Cerebellar nuclear complex (tissue), 1 donor: ENCODE measurements around the gene EML6.

ENCODE experiments used
- DNase-seq, 2 experiments: peaks; one replicate each; lab custom pipeline; 2025; lab: John Stamatoyannopoulos, UW

EML6 gene

DNA sequence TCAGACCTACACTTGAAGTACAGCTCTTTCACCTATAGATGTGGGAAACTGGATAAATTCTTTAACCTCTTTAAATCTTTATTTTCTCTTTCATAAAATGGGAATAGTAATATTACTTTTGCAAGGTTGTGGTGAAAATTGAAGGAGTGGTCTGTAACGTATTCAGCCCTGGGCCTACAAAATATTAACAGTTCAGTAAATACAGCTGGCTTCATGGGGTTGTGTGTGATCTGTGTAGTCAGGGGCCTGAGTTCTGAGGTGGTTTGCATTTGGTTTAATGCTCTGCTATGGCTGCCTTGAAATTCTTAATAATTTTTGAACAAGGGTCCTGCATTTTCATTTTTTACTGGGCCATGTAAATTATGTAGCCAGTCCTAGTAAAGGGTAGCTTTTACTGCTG lies 16.8 kb upstream of the EML6 start:
- DNase-seq = no peak

DNA sequence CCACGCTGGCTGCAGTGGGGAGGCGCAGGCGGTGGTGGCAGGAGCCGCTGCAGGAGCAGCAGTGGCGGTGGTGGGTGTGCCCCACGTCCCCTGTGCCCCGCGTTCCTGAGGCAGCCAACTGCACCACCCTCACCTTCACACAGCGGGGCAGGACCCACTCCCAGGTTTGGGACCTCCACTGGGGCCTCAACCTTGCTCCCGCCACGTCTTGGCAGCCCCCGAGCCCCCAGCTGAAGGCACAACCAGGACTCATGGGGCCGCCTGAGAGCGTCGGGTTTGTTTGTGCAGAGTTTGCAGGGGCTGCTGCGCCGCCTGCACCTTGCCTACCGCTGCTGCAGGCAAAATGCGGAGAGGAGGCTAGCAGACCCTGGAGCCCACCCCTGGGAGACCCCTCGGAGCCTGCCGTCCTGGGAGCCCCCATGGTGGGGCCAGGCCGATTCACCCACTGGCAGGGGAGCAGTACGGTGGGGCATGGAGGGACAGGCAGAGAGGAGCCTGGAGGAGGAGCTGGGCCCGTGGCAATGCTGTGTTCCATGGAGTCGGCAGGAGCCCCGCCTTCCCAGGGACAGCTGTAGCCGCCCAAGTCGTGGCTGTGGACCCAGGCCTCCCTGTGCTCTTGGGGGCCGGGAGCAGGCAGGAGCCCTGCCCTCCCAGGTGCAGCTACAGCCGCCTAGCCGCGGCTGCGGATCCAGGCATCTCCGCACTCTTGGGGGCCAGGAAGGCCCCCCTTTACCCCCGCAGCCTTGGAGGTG lies 14.7 kb upstream of the EML6 start:
- no peak for DNase-seq

DNA sequence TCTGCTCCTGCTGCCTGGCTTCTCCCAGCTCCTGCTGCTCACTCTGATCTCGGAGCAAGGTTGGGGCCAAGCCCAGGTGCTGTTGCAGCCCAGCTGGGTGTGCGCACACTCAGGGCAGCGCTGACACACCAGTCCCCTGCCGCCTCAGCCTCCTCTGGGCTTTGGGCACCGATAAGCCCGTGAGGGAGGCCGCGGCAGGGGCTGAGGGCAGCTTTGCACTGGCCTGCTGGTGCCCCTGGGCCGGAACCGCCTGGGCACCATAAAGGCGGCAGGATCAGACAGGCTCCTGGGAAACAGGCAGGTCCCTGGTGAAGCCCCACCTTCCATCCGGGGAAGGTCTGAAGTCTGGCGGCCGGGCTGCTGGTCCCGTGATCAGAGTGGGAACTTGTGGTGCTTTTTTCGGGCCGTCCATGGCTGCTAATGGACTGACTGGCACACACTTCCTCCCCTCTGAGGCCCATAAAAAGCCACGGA lies 14.1 kb upstream of the EML6 start:
- no peak for DNase-seq

DNA sequence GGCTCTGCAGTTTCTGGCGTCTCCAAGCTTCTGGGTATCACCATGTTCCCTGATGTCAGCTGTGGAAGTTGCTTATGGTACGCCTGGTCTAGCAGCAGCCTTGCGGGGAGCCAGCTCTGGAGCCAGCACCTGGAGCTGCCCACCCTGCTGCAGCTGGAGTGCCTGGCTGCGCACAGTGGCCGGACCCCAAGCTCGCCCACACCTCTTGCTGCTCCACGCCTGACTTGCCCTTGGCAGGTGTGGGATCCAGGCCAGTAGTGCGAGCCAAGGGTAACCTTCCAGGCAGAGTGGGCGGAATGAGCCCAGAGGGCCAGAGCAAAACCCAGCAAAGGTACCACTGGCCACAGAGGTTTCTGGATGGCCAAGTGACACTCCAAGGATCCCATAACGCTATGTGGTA lies 13.2 kb upstream of the EML6 start:
- DNase-seq = no peak

DNA sequence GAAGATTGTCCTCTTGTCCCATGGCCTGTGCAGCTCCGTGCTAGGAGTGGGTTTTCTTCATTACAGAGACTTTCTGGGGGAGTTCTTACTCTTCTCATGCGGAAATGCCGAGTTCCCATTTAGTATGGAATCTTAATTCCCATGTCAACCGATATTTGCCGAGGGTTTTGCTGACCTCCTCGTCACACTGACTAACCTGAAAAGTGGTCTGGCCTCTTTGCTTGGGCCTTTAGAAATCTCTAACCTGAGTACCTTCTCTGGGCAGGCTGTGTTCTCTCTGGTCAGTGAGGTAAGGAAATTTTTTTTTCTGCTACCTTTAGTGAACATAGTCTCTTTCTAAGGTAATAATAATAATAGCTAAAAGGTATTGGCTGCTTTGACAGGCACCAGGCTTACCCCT lies 10.9 kb upstream of the EML6 start:
- DNase-seq = no peak

DNA sequence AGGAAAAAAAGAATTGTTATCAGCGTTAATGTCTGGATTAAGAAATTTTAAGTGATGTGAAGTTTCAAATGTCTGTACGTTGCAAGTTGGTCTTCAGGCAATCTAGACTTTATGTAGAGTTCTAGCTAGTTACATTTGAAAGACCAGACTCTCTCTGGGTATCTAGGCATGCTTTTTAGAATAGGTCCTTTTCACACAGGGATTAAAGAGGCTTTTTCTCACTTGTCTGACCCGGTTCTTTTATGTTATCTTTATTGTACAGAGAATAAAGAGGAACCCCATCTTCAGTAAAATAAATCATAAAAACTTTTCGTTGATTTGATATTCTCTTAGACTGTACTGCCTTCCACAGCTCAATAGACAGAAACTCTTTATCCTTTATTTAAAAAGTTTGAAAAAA lies 8.5 kb upstream of the EML6 start:
- DNase-seq = no peak

DNA sequence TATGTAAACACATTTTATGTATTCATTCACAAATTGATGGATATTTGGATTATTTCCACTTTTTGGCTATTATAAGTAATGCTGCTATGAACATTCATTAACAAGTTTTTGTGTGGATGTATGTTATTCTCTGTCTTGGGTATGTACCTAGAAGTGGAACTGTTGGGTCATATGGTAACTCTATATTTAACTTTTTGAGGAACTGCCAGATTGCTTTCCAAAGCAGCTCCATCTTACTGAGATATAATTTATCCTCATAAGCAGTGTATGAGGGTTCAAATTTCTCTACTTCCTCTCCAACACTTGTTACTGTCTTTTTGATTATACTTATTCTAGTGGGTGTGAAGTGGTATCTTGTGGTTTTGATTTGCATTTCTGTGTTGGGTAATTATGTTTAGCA lies 7.1 kb upstream of the EML6 start:
- DNase-seq = no peak

DNA sequence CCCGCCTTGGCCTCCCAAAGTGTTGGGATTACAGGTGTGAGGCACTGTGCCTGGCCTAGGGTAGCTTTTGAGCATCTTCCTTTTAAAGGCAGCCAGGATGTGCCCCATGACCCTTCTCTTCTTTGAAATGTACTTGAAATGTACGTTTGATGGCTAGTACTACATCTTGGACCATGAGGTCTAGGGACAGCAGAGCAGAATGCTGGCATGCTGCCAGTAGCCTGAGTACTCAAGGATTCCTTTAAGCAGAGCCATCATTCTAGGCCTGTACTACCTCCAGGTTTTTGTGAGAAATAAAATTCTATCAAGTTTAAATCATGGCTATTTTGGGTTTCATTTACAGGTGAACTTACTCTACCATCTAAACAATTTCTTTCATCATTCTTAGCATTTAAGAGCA lies 2.9 kb upstream of the EML6 start:
- no peak for DNase-seq

DNA sequence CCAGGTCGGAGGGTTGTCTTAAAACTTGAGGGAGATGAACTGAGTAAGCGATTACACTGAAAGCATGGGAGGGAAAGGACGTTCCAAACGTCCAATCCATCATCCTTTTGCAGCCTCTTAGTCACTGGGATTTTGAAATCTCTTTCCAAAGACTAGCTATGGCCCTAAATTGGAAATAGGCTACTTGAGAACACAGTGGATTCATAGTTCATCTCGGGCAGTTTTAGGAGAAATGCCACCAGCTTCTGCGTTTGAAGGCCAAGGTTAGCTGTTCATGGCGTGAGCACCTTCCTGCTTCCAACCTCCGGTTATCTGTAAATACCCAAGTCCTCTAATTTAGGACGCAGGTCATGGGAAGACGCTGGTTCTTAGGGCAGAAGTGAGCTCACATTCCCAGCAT lies 821 bp upstream of the EML6 start:
- no peak for DNase-seq

DNA sequence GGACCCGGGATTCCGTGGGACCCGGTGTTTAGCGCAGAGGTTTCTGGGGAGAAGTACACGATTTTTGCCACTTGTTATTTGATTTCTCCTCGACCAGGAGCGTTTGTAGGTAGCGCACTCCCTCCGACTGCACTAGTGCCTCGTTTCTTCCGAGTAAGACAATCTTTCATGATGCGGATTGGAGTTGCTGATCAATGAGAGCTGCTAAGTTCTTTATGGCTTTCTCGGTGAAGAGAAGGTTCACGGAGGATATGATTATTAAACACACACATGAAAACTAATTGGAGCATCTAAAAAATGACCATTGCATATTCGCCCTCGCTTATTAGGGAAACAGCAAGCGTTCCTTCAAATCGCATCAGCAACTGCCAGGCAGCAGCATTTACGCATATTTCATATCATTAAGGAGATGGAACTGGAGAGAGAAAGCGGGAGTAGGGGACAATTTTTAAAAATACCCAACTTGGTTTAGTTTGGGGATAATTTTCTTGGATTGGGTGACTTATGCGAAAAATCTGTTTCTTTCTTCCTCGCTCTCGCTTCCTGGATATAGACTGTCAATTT lies 616 bp downstream of the EML6 start:
- DNase-seq = no peak

DNA sequence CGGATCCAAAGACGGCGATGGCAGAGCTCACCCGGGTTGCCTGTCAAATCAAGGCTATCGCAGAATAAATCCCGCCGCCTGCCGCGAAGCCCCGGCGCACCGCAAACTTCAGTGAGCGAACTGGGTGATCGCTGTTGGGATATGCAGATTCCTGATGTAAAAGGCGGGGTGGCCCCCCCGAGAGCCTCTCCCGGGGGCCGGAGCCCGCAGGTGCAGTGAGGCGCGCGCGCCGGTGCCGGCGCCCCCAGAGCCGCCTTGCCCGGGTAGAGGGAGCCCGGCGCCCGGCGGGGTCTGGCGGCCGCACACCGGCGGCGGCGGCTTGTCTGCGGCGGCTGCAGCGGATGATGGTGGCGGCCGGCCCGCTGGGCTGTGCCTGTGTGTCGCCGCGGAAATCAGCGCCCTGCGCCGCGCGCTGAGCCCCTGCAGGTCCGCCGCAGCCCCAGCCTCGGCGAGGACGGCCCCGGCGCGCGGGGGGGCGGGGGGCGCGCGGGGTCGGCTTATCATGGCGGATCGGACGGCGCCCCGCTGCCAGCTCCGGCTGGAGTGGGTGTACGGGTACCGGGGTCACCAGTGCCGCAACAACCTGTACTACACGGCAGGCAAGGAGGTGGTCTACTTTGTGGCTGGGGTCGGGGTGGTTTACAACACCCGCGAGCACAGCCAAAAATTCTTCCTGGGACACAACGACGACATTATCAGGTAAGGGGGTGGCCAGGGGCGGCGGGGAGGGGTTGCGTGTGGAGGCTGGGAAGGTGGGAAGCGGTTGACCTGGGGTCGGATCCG lies 1.3 kb downstream of the EML6 start:
- DNase-seq = no peak

DNA sequence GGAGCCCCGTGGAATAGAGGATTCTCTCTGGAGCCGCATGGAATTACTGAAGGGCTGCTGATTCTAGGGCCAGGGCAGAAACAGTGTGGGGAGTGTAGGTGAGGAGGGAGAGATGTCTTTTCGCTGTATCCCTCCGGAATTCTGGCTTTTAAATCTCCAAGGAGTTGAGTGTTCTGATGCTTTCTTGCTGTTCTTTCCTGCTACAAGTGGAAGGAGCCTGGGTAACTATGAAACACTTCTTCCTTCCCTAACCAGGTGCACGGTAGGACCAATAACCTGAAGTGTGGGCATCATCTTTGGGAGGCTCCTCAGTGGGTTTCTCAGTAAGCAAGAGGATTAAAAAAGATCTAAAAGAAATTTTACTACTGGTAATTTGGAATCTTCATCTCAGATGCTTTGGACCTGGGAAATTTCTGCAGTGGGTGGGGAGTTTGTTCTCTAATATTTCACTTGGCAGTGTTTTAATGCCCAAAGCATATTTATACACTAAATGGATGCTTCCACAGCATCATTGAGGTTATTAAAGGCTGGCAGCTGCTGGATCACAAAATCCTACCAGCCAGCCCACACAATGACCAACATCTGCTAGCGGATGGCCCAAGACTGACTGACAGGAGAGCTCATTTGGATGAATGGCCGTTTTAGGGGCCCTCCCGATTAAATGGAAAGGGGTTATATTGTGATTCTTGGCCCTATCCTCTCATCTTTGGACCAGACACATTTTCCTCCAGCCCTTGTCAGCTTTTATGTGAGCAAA lies 2.1 kb downstream of the EML6 start:
- no peak for DNase-seq

DNA sequence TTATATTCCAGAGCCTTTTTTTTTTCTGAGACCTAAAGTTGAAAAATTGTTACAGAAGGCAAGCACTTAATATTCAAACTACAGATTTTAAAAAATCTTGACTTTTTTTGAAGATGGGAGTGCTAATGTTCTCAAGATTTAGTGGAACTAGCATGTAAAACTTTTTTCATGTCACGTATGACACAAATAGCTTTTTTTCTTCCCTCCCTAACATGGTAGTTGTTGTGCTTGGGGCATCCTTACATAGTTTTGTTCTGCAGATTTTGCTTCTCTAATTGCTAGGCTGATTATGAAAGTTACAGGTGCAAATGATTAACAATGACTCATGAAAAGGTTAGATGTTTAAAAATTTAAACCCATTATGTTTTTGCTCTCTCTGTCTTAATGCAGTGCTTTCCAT lies 3.0 kb downstream of the EML6 start:
- no peak for DNase-seq

DNA sequence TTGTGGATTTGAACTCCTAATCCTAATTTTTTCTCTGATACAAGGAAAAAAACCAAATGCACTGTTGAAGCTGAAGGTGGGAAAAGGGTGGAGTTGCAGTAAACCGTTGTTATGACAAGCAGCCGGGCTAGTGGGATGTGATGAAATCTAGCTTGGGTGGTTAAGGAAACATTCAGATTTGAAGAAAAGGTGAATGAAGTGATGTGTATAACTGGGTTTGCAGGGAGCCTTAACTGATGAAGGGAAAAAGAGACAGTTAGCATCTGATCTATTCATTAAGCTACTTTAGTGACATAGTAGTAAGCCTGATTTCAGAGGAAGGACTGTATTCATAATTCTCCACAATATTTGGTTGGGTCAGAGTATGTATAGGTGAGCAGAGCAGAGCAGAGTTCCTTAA lies 3.5 kb downstream of the EML6 start:
- DNase-seq = peak in 1 of 2 experiments; percentile 29

DNA sequence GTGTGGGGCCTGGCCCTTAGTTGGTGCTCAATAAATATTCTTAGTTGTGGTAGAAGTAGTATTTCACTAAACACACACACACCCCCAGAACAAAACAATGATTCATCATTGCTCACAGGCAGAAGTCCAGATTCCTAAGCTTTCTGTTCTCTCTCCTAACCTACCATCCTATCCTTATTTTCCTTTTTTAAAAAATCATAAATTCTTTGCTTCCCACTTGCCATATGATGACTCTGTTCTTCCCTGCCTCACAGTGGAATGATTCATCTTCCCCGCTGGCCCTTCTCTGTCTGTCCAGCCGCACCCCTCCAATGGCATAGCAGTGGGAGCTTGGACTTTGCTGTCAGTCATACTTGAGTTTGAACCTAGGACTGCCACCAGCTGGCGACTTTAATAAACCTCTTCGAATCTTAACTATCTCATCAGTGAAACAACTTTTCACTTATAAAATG lies 5.2 kb downstream of the EML6 start:
- no peak for DNase-seq

DNA sequence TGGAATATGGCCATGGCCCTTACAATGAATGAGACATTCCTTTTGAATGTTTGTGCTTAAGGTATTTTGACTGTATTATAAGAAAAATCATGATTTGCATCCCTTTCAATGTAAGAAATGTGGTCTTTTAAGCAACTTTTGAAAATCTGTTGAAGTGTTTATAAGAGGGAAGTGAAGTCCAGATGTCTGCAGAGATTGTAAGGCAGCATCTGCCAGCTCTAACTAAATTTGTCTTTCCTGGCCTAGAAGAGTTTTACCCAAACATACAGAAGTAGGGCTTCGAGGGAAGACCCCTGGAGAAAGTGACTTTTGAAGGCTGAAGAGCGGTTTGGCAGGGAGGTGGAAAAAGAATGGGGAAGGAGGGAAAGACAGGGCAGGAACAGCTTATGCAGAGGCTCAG lies 12.2 kb downstream of the EML6 start:
- no peak for DNase-seq

DNA sequence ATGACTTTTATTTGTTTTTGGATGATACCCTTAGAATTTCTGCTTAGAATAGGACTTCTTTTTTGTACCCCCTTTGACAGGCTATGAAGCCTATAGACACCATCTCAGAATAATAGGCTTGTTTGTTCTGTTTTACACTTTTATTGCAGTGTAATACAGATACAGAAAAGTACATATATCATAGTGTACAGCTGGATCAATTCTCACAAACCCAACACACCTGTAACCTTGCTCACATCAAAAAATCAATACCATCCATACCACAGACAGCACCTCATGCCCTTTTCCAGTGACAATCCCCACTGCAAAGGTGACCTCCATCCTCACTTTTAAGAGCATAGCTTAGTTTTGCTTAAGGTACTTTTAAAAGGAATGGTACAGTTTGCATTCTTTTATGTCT lies 14.8 kb downstream of the EML6 start:
- no peak for DNase-seq

DNA sequence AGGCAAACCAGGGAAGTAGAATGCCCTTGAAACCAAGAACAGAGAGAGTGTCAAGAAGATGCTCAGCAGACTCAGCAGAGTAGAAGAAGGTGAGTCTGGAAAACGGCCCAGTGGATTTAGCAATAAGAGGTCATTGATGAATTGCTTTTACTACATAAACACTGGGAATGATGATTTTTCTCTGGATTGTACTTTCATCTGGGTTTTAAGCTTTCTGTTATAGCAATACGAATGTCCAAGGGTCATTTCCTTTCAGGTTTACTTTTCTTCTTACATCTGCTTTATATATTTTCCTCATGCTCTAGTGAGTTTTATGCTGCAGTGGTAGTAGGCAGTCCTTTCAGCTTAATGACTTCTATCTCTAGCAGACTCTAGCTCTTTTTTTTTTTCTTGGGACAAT lies 16.9 kb downstream of the EML6 start:
- no peak for DNase-seq

DNA sequence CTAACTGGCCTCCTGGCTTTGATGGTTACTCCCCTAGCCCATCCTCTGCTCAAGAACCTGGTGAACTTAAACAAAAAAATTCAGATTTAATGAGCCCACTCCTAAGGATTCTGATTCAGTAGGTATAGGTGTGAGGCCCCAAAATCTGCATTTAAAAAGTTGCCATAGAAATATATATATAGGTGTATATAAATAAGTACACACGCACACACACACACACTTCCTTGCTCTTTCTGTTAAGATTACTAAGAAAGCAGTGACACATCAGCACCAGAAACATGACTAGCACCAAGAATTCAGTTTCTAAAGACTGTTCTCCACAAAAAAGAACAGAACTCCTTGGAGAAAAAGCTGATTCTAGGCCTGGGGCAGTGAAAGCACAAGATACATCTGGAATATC lies 17.8 kb downstream of the EML6 start:
- DNase-seq = no peak

DNA sequence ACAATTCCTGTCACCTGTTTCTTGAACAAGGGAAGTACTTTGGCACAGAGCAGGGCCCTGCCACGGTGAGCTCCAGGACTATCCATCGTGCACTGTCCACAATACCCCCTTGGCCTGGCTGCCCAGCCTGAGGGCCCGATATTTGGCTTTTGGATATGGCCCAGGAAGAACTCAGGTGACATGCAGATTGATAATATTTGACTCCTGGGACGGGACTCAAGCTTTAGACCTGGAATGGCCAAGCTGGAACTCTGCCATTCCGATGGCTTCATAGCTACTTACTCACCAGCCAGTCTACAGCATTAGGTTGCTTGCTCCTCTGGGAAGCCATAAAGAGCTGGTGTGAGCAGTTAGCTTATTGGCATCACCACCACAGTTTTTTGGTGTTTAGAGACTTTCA lies 26.6 kb downstream of the EML6 start:
- no peak for DNase-seq

DNA sequence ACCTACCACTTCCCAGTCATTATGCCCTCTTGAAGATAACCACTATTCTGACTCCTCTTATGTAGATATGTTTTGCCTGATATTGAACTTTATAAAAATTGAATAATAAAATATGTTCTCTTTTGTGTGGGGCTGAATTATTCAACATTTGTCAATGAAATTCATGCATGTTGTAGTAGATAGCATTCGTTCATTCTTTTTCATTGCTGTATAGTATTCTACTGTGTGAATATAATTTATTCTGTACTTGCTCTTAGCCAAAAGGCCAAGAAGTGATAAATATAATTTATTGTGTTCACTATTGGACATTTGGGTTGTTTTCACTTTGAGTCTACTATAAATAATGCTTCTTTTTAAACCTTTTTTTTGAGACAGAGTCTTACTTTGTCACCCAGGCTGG lies 29.0 kb downstream of the EML6 start:
- no peak for DNase-seq

DNA sequence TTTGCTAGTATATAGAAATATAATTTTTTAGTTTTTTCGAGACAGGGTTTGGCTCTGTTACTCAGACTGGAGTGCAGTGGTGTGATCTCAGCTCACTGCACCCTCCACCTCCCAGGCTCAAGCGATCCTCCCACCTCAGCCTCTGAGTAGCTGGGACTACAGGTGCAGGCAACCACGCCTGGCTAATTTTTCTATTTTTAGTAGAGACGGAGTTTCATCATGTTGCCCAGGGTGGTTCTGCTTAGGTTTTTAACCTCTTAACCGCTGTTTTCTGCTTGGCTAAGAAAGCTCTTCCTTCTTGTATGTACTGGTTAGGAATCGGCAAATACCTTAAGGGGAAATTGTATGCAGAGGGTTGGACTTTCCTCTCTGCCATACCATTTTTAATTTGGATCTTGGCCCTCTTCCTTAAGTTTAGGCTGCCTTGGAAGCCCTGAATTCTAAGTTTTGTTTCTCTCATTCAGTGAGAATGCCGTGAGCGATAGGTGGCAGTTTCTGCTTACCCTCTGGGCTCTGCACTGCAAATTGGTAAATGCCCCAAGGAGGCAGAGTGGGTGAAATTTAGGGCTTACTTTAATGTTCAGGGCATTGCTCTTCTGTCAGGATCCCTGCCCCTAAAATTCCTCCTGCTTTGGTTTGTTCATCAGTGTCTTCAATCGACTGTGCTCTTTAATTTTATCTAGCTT lies 32.3 kb downstream of the EML6 start:
- DNase-seq = no peak
